GM21381 (cell line): Measurements from ENCODE around the gene C11orf98.
A peak's percentile ranks its signal among the peaks of the same experiment; 100 is the strongest.
"Not testable (repeated sequence)": the region's sequence is repeated elsewhere in the genome, so short reads cannot be mapped to it uniquely, and the experiment has no call there.

ENCODE experiments used
- ATAC-seq: cut with Tn5 transposase; IDR thresholded peaks from one replicate; pipeline ENCODE4 v1.9.1; 2021; ENCODE audit warnings: mild to moderate bottlenecking, moderate library complexity; ENCODE audit not compliant: unreplicated experiment

C11orf98 gene

GRCh38 chr11:62665075-62665598 is at the start of gene C11orf98, which contains the start of gene CSKMT:
Gene C11orf98 (minus strand): TSS chr11:62665210. CDS start chr11:62665169, 41 bp downstream.
Gene CSKMT (plus strand): TSS chr11:62665312. CDS start chr11:62665880, 568 bp downstream.
- ATAC-seq, result peak; percentile 79

- ATAC-seq, result no peak
These were observed 48.3 kb upstream of the C11orf98 start for GRCh38 chr11:62713343-62713742.

DNA sequence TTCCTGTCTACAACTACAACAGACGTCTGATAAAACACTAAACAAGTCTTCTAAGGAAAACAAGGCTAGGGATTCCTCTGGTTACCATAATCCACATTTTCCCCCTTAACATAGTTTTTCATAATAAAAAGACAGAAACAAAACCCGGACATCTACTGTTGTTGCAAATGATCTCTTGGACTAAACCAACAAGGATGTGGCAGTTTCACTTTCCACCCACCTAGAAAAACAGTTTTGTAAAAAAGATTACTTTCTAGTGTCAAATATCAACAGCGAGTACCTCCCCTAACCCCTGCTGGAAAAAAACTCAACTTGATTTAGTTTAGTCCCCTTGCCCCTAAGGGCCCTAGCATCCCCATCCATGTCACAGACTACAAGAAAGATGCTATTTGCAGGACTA is 47.9 kb upstream of the C11orf98 start:
- ATAC-seq, result no peak

GRCh38 chr11:62712276-62712812 is 47.3 kb upstream of the C11orf98 start:
- no peak for ATAC-seq

DNA sequence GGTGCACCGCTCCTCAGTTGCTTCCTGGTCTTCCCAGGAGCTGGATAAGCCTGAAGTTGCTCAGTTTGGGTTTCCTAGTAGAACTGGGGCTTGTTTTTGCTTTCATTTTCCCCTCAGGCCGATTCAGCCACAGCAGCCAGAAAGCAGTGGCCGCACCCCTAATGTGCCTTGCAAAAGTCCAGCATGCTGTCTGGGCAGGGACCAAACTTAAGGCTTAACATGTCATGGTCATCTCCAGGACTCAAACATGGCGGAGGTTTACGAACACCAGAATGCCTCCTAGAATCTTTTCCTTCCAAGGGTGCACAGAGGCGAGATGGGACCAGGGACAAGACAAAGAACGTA is 45.0 kb upstream of the C11orf98 start:
- ATAC-seq, result no peak

- ATAC-seq, result peak; percentile 63
These were observed 44.4 kb upstream of the C11orf98 start for GRCh38 chr11:62709247-62710000.

GRCh38 chr11:62708793-62709192 is 43.8 kb upstream of the C11orf98 start:
- ATAC-seq, result no peak

GRCh38 chr11:62708392-62708791 is 43.4 kb upstream of the C11orf98 start:
- no peak for ATAC-seq

- no peak for ATAC-seq
These were observed 42.4 kb upstream of the C11orf98 start, which contains the start of the genes BSCL2 and GNG3 for GRCh38 chr11:62707277-62707861. Gene BSCL2 (minus strand): TSS chr11:62707424. CDS start chr11:62707195, 229 bp downstream. Gene GNG3 (plus strand): TSS chr11:62707676. CDS start chr11:62708296, 620 bp downstream.

DNA sequence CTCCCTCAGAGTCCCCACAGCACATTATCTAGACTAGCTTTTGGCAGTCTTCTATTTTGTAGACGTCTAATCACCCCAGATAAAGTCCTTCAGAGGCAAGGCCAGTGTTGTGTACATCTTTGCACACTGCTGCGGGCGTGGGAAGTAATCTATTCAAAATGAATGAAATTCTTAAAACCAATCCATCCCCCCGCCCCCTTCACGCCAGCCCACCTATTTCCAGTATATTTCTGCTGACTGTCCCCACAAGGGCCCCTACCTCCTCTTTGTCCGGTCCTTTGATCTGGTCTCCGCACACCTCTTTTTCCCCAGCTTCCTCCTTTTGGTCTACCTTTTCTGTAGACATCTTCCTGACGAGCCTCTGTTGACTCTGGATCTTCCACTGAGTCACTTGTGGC is 41.8 kb upstream of the C11orf98 start:
- no peak for ATAC-seq

GRCh38 chr11:62705880-62706849 is 41.2 kb upstream of the C11orf98 start:
- peak; percentile 57 for ATAC-seq

GRCh38 chr11:62705413-62705812 is 40.4 kb upstream of the C11orf98 start:
- ATAC-seq, result no peak

- not testable (repeated sequence) for ATAC-seq
These were observed 38.9 kb upstream of the C11orf98 start for GRCh38 chr11:62703921-62704320.

- ATAC-seq, result no peak
These were observed 37.2 kb upstream of the C11orf98 start for GRCh38 chr11:62702246-62702645.

DNA sequence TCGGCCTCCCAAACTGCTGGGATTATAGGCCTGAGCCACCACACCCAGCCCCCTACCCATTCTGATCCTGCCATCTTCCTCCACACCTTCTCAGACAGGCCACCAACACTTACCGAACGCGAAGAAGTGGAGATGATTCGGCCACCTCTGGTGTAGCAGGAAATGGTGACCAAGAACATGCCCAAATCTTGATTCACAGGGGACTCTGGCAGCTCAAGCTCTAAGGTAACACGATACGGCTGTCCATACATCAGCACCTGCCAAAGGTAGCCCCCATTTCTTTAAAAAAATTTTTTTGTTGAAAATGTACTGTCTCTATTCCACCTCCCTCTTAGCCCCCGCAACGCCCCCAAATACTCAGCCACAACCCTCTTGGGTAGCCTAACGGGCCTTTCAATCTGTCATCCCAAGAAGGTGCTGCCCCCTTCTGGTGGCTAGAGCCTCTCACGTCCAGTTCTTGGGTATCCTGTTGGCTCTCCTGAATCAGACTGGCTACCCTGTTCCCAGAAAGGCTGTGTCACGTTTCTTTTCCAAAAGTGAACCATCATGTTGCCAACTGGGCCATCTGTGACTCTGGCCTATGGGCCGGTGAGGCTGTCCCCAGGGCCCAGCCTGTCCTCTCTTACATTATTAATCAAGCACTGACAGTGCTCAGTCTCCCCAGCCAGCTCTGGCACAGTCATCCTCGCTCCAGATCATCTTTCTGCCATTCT is 29.6 kb upstream of the C11orf98 start:
- no peak for ATAC-seq

GRCh38 chr11:62693624-62694023 is 28.6 kb upstream of the C11orf98 start:
- ATAC-seq, result not testable (repeated sequence)

DNA sequence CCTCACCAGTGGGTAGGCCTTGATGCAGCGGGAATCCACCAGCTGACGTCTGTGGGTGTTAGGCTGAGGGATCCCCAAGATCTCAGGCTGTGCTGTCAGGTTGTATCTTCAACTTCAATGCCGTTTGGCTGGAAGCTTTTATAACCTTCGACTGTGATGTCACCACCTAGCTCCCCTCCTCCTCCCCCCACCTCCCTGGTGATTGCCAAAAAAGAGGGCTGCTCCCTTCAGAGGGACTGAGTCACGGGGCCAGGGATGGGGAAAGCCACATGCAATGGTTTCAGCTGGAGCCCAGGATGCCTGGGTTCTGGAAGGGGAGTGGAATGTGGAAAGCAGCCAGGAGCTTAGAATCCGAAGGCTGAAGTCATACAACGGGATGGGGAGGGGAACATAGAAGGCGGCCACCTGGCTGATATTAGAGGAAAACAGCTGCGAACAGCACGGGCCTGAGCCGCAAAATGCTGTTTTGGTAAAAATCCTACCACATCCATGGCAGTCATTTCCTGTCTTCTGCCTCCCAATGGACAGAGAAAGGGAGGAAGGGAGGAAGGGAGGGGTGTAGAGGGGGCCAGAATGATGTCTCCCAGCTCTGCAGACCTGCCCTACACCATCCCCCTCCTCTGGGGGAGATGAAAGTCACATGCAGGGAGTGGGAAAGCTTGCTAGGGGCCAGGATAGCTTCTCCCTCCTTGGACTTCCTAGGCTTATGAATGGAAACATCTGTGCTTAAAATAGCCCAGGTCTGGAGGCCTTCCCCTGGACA is 24.6 kb upstream of the C11orf98 start, which contains the start of gene LRRN4CL:
LRRN4CL (minus strand) TSS at position 110 of the 763 bp plus-strand sequence. CDS start 1,022 bp downstream, outside the sequence.
- no peak for ATAC-seq

GRCh38 chr11:62688491-62688890 is 23.5 kb upstream of the C11orf98 start:
- ATAC-seq, result no peak
